CD4-positive, alpha-beta T cell treated with Interleukin-2 at 100 ng/mL for 4 hours (primary cell): ENCODE data around the gene MCHR1.
"Not testable (repeated sequence)": the region's sequence is repeated elsewhere in the genome, so short reads cannot be mapped to it uniquely, and the experiment has no call there.

ENCODE experiments used
- DNase-seq: peaks from one replicate; pipeline ENCODE4 v3.0.0-alpha.2; 2020; ENCODE audit warnings: low spot score

MCHR1 gene

GRCh38 chr22:40656651-40657050 is 22.6 kb upstream of the MCHR1 start:
- DNase-seq: not testable (repeated sequence)

- no peak for DNase-seq
These were observed 20.1 kb upstream of the MCHR1 start for GRCh38 chr22:40659166-40659565.

GRCh38 chr22:40660730-40661129 is 18.6 kb upstream of the MCHR1 start:
- DNase-seq: no peak

- DNase-seq: no peak
These were observed 17.6 kb upstream of the MCHR1 start for GRCh38 chr22:40661671-40662070.

DNA sequence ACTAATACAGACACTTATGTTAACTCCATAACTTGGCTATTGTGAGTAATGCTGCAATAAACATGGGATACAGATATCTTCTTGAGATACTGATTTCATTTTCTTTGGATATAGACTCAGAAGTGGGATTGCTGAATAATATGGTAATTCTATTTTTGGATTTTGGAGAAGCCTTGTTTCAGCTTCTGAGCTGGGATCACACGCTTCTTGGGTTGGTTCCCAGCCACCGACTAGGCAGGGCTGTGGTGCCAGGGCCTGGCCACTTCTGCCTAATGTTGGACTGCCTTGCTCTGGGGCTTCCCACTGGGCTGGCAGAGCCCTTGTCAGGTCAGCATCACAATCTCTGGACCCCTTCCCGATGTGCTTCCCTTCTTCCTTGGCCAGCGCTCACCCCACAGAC is 14.0 kb upstream of the MCHR1 start:
- DNase-seq: no peak

DNA sequence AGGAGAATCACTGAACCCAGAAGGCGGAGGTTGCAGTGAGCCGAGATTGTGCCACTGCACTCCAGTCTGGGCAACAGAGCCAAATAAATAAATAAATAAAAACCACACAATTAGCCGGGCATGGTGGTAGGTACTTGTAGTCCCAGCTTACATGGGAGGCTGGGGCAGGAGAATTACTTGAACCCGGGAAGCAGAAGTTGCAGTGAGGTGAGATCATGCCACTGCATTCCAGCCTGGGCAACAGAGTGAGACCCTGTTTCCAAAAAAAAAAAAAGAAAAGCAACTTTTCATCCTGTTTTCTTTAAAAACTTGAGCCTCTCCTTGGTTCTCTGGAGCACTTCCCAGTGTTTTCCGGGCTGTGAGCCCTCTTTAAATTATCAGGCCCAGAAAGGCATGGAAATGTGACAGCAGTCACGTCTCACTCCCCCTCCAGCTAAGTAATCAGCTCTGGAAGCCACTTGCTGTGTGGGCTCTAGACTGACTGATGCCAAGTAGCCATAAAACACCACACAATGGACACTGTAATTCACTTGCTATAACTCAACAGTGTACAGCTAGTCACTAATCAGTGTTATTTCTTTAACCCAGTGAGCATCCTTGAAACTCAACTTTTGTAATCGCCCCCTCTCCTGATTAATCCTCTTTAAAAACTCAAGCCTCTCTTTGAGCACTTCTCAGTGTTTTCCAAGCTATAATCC is 13.0 kb upstream of the MCHR1 start:
- DNase-seq: no peak

GRCh38 chr22:40668611-40669411 is 10.5 kb upstream of the MCHR1 start:
- DNase-seq: peak; percentile 49

DNA sequence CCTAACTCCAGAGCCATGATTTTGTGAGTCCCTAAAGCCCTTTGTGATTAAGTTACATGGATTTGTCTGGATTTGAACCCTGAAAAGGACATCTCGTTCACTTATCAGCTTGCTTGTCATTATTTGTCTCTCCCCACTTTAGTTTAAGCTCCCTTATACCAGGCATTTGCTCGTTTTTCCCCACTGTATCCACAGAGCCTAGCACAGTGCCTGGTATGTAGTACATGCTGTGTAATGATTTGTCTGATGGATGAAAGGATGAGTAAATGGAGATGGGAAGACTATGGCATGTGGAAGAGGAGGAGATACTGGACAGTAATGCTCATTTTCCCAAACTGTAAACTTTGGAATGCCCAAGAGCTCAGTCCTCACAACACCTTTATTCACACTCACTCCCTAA is 9.2 kb upstream of the MCHR1 start:
- no peak for DNase-seq

GRCh38 chr22:40671369-40671768 is 7.9 kb upstream of the MCHR1 start:
- no peak for DNase-seq

GRCh38 chr22:40671796-40672360 is 7.4 kb upstream of the MCHR1 start:
- no peak for DNase-seq

- no peak for DNase-seq
These were observed 6.3 kb upstream of the MCHR1 start for GRCh38 chr22:40673017-40673416.

DNA sequence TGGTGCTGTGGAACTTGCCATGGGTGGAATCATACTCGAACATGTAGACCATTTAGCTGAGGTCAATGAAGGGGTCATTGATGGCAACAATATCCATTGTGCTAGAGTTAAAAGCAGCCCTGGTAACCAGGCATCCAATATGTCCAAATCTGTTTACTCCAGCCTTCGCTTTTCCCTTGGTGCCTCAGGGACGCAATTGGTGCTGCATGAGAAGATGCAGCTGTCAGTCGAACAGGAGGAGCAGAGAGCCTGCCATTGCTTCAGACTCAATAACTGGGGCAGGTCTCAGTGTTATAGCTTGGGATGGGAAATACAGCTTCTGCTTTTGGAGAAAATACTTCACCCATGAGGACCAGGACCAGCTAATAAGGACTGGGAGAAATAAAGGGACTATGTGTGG is 5.0 kb upstream of the MCHR1 start:
- no peak for DNase-seq

DNA sequence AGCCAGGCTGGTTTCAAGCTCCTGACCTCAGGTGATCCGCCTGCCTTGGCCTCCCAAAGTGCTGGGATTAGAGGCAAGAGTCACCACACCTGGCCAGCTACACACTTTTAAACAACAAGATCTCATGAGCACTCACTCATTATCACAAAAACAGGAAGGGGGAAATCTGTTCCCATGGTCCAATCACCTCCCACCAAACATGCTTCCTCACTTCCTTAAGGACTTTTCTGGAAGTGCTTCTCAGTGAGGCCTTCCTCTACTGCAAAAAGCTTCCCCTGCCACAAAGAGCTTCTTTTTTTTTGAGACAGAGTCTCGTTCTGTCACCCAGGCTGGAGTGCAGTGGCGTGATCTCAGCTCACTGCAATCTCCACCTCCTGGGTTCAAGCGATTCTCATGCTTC is 3.1 kb upstream of the MCHR1 start:
- not testable (repeated sequence) for DNase-seq

DNA sequence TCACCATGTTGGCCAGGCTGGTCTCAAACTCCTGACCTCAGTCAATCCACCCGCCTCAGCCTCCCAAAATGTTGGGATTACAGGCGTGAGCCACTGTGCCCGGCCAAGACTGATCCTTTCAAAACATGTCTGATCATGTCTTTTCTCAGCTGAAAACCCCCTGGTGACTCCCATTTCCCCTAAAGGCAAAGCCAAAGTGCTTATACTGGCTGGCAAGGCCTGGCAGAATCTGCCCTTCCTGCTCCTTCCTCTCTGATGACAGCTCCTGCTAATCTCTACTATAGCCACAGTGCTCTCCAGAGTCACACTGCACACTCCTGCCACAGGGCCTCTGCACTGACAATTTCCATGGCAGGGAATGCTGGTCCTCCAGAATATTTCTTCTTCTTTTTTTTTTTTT is 2.6 kb upstream of the MCHR1 start:
- DNase-seq: no peak

- DNase-seq: no peak
These were observed 613 bp upstream of the MCHR1 start for GRCh38 chr22:40678493-40679248.

GRCh38 chr22:40679964-40680818 is 907 bp downstream of the MCHR1 start:
- no peak for DNase-seq

- DNase-seq: no peak
These were observed 1.5 kb downstream of the MCHR1 start for GRCh38 chr22:40680819-40681183.

DNA sequence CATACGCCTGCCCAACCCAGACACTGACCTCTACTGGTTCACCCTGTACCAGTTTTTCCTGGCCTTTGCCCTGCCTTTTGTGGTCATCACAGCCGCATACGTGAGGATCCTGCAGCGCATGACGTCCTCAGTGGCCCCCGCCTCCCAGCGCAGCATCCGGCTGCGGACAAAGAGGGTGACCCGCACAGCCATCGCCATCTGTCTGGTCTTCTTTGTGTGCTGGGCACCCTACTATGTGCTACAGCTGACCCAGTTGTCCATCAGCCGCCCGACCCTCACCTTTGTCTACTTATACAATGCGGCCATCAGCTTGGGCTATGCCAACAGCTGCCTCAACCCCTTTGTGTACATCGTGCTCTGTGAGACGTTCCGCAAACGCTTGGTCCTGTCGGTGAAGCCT is 2.2 kb downstream of the MCHR1 start:
- no peak for DNase-seq

DNA sequence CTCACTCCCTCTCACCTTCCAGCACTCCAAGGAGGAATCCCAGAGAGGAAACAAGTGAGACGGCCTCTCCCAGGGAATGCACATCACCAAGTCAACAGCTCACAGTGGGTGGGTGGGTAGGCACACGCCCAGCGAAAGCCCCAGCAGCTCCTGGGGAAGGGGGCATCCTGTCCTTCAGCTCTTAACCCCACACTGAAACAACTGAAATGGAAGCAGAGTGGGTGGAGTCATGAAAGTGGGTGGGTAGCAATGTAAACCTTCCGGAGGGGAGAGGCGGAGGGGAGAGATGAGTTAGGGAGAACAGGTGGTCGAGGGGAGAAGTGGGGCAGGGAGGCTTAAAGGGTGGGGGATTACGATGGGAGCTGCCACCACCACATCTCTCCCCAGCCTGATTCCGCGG is 5.4 kb downstream of the MCHR1 start:
- DNase-seq: no peak

DNA sequence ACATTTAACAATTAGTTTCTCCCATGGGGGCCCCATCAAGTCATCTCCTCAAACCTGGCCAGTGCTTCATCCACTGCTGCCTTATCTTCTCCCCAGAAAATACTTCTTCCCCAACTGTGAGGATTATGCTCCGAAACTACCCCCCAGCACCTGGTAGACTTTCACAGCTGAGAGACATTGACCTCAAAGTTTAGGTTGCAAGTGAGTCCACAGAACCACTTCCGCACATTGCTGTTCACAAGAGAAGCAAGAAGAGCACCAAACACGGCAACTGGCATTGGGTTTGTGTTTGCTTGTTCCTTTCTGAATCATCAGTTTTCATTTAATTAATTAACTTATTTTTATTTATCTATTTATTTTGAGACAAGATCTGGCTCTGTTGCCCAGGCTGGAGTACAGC is 6.1 kb downstream of the MCHR1 start:
- DNase-seq: peak; percentile 10

- DNase-seq: no peak
These were observed 8.4 kb downstream of the MCHR1 start for GRCh38 chr22:40687706-40688105.

- no peak for DNase-seq
These were observed 11.1 kb downstream of the MCHR1 start for GRCh38 chr22:40690370-40690769.
